ENCODE measurements around the gene PDE4D.
A peak's percentile ranks its signal among the peaks of the same experiment; 100 is the strongest.

The PDE4D gene

DNA sequence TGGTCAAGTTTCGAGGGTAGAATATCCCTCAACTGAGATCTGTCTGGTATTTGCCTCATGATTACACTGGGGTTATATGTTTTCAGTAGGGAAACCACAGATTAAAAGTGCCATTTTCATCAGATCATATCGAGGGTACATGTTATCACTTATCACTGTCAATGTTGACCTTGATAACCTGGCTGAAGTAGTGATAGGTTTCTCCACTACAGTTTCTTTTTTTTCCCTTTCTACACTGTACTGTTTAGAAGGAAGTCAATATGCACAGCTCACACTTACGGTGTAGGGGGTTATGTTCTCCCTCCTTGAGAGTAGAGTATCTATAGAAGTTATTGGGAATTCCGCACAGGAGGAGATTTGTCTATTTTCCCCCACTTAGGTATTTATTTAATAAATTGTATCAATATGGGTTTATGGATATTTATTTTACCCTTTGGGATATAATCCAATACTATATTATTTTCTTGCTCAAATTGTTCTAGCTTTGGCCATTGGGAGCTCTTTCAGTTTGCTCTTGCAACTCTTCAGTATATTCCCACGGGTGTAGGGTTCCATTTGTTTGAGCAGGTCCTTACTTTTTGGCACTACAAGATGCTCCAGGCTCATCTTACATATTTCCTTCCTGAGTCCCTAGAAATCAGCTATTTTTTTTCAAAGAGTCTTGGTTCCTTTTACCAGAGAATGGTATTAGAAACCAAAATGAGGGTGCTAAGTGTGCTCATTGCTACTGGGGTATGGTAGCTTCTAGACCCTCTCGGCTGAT is 866.2 kb downstream of the PDE4D start:
- Mint-ChIP-seq H3K27ac (no peak overlapping the region), H3K4me3 (no peak overlapping the region), H3K27me3 (no peaks in the 10 kb centered on the region), H3K9me3 (no peaks in the 10 kb centered on the region), H3K36me3 (peaks cover 40% of the 10 kb centered on the region), H3K4me1 (peaks cover 43% of the 10 kb centered on the region)

DNA sequence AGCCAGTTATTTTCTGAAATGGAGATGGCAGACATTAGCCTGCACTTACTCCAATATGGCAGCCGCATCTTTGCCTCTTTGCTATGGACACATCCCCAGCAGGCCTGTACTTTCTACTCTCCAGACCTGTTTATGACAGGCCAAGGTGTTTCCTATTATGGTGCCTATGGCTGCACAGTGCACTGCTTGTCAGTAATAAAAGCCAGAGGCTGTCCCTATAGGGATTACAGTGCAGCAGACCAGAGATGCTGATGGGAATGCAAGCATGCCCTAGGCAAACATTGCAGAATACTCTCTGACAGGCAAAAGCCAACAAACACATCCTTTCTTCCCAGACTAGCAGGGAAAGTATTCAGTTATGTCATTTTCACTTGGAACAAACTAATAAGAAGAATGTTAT is 867.8 kb downstream of the PDE4D start:
- Mint-ChIP-seq H3K27me3 (no peaks in the 10 kb centered on the region), H3K36me3 (peaks cover 40% of the 10 kb centered on the region), H3K27ac (no peak overlapping the region), H3K4me3 (no peak overlapping the region), H3K4me1 (peaks cover 50% of the 10 kb centered on the region), H3K9me3 (no peaks in the 10 kb centered on the region)

DNA sequence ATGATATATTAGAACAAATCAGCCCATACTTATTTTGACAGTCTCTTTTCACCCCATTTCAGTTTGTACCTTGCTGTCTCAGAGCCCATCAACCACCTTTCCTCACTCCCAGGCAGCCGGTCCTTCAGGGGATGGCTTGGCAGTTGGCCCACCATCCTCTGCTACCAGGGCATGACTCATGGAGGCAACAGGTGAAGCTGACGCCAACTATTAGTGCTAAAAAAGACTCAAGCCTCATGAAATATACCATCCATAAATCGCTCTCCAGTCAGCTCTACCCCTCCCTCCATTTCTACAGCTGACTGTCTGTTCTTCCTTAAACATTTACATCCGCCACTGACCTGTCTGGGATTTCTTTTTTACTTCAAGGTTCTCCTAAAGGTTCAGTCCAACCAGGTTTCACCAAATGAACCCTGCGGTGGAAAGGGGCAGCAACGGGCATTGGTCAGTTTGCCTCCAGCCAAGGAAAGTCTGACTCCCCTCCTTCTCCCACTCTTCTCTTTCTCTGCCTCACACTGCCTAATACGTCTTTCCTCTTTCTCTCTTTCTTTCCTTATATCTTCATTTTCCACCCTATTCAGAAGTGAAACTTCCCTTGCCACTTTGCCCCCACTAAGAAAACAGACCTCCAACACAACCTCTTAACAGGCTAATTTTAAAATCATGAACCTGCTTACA is 871.5 kb downstream of the PDE4D start:
- Mint-ChIP-seq H3K4me1 (peaks cover 56% of the 10 kb centered on the region), H3K27me3 (no peaks in the 10 kb centered on the region), H3K9me3 (no peaks in the 10 kb centered on the region), H3K36me3 (peaks cover 50% of the 10 kb centered on the region), H3K4me3 (no peak overlapping the region), H3K27ac (peak overlapping the region; percentile 25)

DNA sequence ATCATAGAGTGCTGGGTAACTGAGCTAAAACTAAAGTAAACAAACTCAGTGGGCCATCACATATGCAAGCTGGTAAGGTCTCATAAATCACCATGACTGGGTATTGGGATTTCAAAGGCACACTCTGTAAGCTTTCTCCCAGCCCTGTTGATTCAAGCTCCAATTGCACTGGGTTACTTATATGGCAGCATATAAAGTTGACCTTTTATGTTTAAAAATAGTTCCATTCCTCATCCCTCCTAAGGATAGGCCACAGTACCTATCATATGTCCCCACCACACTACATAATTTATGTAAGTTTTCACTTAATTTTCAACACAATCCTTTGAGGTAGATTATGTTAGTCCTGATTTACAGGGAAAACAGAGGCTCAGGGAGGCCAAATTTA is 872.2 kb downstream of the PDE4D start:
- Mint-ChIP-seq H3K9me3 (no peaks in the 10 kb centered on the region), H3K4me3 (no peak overlapping the region), H3K36me3 (peaks cover 55% of the 10 kb centered on the region), H3K27ac (no peak overlapping the region), H3K27me3 (no peaks in the 10 kb centered on the region), H3K4me1 (peaks cover 59% of the 10 kb centered on the region)

DNA sequence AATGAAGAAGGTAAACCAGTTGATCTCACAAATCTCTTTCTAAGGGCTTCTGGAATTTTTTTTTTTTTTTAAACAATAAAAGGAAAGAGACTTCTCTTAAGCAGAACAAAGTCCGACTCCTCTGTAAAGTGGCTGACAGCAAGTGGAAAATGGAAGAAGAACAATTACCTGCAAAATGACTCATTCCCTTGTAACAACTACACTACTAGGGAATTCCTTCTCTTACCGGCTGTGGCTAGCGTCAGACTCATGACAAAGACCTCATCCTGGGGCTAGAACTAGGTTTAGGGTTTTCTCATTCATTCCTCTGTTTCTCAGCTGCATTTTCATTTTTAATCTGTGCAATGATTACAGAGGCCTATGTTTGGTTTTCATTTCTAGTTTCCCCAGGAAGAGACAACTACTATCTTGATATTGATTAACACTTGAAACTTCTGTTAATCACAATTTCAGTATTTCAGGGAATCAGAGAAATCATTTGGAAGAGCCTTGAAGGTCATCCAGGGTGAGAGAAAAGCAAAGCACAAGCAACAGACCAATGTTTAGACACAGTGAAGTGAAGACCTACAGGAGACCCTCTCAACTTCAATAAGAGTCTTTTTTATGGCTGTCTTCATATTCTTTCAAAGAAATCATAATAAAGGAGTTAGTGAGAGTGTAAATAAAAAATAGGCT is 872.8 kb downstream of the PDE4D start:
- Mint-ChIP-seq H3K4me3 (peak overlapping the region; percentile 16), H3K36me3 (peaks cover 52% of the 10 kb centered on the region), H3K9me3 (no peaks in the 10 kb centered on the region), H3K27me3 (no peaks in the 10 kb centered on the region), H3K27ac (peak overlapping the region; percentile 86), H3K4me1 (peaks cover 54% of the 10 kb centered on the region)

DNA sequence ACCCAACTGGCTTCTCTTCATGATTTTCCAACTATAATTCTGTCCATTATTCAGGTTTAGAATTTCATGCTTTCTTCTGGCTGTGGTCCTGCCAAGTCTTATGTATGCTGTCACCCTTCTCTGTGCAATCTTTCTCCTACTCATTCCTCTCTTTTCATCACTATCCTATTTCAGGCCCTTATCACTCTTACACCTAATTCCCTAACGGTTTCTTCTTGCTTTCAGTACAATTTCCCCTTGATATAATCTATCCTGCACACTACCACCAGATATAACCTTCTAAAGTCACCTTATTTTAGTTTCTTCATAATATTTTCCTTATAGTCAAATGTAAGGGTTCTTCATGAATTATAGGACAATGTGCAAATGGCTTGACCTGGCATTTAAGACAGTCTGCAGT is 874.4 kb downstream of the PDE4D start:
- H3K4me1 Mint-ChIP-seq, result peaks cover 53% of the 10 kb centered on the region
- H3K4me3 Mint-ChIP-seq, result no peak overlapping the region
- no peaks in the 10 kb centered on the region for H3K9me3 Mint-ChIP-seq
- no peak overlapping the region for H3K27ac Mint-ChIP-seq
- no peaks in the 10 kb centered on the region for H3K27me3 Mint-ChIP-seq
- peaks cover 55% of the 10 kb centered on the region for H3K36me3 Mint-ChIP-seq

DNA sequence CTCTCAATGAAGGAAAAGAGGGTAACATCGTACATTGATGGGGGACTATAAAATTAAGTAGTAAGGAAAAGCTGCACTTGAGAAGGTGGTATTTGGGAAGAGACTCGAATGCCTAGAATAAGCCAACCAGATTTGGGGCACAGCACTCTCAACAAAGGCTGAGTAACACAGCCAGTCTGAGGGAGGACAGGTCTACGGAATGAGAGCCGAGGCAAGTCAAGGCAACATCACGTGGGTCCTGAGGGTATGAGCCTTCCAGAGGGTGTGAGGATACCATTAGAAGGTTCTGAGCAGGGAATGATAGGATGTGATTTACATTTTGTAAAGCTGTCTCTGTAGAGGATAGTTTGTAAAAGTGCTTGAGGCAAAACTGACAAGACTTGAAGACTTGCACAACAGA is 876.6 kb downstream of the PDE4D start:
- no peaks in the 10 kb centered on the region for H3K9me3 Mint-ChIP-seq
- no peak overlapping the region for H3K27ac Mint-ChIP-seq
- H3K36me3 Mint-ChIP-seq, result peaks cover 68% of the 10 kb centered on the region
- H3K4me1 Mint-ChIP-seq, result peaks cover 54% of the 10 kb centered on the region
- H3K27me3 Mint-ChIP-seq, result no peaks in the 10 kb centered on the region
- no peak overlapping the region for H3K4me3 Mint-ChIP-seq

DNA sequence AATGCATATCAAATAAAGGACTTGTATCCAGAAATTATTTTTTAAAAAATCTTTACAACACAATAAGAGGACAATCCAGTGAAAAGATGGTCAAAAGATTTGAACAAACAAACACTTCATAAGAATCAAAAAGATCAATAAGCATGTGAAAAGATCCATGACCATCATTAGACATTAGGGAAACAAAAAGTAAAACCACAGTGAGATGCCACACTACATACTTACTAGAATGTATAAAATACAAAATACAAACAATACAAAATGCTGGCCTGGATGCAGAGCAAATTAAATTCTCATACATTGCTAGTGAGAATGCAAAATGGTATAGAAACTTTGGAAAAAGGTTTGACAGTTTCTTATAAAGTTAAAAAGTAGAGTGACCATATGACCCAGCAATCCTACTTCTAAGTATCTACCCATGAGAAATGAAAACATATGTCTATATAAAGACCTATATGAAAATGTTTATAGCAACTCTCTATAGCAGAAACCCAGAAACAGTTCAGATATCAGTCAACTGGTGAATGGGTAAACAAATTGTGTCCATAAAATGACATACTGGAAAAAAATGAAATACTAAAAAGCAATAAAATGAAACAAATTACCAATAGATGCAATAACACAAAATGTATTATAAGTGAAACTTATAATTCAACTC is 884.6 kb downstream of the PDE4D start:
- Mint-ChIP-seq H3K36me3 (peaks cover 29% of the 10 kb centered on the region), H3K4me3 (no peak overlapping the region), H3K27me3 (no peaks in the 10 kb centered on the region), H3K4me1 (peaks cover 68% of the 10 kb centered on the region), H3K9me3 (no peaks in the 10 kb centered on the region), H3K27ac (no peak overlapping the region)

DNA sequence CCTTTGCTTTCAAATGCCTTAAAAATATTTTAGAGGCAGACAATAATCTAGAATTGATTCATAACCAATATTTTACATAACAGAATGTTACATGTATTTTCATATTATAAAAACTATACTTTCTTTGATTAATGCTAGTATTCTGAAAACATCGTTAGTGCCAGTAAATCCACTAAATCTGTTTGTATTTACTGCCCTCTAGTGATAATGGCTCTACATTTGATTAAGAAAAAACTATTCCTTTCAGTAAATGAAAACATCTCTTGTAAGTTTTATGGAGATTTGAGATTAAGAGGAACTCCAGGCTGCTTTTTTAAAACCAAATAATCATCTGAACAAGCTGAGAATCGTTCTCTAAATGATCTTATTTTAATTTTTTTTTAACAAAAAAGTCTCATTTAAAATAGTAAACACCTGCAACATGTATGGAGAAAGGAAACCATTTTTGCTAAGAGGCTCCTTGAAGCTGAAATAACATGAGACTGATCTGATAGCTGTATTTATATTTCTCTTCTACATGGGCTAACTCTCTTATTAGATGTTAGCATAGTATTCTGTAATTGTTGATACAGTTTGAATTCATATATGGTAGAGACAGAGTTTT is 886.0 kb downstream of the PDE4D start:
- H3K4me3 Mint-ChIP-seq, result no peak overlapping the region
- H3K9me3 Mint-ChIP-seq, result no peaks in the 10 kb centered on the region
- peaks cover 68% of the 10 kb centered on the region for H3K4me1 Mint-ChIP-seq
- H3K27me3 Mint-ChIP-seq, result no peaks in the 10 kb centered on the region
- no peak overlapping the region for H3K27ac Mint-ChIP-seq
- H3K36me3 Mint-ChIP-seq, result peaks cover 16% of the 10 kb centered on the region

DNA sequence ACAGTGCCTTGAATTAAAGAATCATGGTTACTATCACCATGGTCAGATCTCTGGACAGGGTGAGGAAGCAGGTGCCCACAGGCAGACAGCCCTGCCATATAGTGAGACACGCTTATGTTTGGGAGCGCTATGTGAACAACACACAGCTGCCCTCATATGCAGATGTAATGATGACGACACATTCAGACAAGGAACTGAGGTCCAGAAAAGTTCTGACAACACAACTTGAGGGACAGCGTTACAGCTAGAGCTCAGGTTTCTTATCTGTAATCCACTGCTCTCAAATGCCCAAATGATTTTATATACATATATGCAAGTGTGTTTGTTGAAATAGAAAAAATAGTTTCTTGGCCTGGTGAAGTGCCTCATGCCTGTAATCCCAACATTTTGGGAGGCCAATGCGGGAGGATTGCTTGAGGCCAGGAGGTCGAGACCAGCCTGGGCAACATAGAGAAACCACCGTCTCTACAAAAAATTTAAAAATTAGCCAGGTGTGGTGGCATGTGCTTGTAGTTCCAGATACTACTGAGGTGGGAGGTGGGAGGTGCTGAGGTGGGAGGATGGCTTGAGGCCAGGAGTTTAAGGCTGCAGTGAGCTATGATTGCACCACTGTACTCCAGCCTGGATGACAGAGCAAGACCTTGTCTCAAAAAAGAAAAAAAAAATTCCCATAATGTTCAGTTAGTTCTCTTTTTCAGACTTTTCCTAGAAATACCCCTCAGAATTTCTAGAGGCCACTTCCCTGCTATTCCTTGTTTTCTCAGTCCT is 887.4 kb downstream of the PDE4D start:
- Mint-ChIP-seq H3K36me3 (peaks cover 2% of the 10 kb centered on the region), H3K27me3 (no peaks in the 10 kb centered on the region), H3K4me1 (peaks cover 78% of the 10 kb centered on the region), H3K9me3 (no peaks in the 10 kb centered on the region), H3K27ac (no peak overlapping the region), H3K4me3 (no peak overlapping the region)

DNA sequence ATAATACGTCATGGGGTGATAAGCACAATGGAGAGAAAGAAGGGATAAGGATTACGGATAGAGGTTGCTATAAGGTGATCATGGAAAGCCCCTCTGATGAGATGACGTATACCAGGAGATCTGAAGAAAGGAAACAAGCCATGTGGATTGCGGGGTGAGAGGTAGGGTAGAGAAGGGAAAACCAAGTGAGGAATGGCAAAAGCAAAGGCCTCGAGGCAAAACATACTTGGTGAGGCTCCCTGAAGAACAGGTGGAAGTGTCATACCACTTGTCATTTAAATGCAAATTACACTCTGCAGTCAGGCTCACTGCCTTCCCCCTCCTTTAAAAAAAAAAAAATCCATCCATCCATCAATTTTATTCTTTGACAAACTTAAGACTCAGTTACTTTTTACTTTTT is 889.9 kb downstream of the PDE4D start:
- Mint-ChIP-seq H3K4me3 (no peak overlapping the region), H3K4me1 (peaks cover 82% of the 10 kb centered on the region), H3K36me3 (peaks cover 4% of the 10 kb centered on the region), H3K9me3 (no peaks in the 10 kb centered on the region), H3K27me3 (no peaks in the 10 kb centered on the region), H3K27ac (no peak overlapping the region)

DNA sequence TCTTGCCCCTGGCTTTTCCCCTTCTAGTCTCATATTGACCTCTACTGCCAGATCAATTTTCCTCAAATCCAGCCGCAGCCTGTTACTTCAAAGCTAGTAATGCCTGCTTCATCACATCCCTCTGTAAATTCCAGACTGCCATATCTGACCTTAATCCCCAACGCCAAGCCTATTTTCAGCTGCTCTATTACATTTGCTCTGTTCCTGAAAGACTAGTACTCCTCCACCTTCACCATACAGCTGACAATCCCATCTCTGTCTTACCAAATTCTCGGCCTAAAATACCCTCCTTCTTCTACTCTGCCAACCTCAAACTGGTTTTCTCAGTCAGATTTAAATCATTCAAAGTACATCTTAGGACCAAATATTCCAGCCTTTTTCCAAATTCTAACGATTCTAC is 890.4 kb downstream of the PDE4D start:
- no peaks in the 10 kb centered on the region for H3K27me3 Mint-ChIP-seq
- H3K4me3 Mint-ChIP-seq, result no peak overlapping the region
- peaks cover 77% of the 10 kb centered on the region for H3K4me1 Mint-ChIP-seq
- H3K9me3 Mint-ChIP-seq, result no peaks in the 10 kb centered on the region
- peaks cover 4% of the 10 kb centered on the region for H3K36me3 Mint-ChIP-seq
- H3K27ac Mint-ChIP-seq, result no peak overlapping the region

DNA sequence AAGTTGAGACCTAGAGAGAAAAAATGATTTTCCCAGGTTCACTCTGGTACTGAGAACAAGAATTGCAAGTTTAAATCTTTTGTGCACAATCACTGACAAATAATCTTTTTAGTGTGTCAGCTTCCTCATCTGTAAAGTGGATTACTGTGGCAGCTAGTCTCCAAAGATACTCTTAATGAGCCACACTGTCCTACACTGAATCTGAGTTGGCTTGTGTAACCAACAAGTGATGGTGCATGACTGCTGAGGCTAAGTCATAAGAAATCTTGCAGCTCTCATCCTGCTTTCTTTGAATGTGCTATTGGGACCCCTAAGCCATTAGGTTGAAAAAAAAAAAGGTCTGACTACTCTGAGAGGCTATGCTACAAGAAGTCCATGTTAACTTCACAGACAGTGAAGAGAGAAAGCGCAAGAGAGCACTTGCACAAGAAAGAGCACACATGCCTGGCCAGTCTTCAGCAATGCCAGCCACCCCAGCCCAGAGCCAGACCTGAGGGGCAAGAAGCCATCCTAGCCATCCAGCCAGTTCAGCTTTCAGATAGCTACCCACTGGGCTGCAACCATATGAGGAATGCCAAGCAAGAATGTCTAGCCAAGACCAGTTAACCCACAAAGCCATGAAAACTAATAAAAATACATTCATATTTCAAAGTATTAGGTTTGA is 891.2 kb downstream of the PDE4D start:
- H3K27me3 Mint-ChIP-seq, result no peaks in the 10 kb centered on the region
- peaks cover 69% of the 10 kb centered on the region for H3K4me1 Mint-ChIP-seq
- H3K27ac Mint-ChIP-seq, result no peak overlapping the region
- no peak overlapping the region for H3K4me3 Mint-ChIP-seq
- H3K9me3 Mint-ChIP-seq, result no peaks in the 10 kb centered on the region
- peaks cover 4% of the 10 kb centered on the region for H3K36me3 Mint-ChIP-seq

DNA sequence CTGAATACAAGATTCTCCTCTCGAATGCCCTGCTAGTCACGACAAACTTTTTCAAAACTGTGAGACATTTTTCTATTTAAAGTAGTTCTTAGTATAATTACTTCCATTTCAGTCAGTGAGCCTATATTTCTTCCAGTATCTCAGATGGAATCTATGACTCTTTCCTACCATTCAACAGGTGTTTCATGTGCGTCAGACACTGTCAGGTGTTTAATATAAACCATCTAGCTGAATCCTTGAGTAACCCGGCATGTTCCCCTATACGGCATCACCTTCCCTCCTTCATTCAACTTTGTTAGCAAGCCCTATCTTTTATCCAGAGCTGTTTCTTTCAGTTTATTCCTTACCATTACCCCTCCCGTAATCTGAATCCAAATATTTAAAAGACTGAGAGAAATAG is 891.8 kb downstream of the PDE4D start:
- H3K4me3 Mint-ChIP-seq, result no peak overlapping the region

More for the DNA sequence above, 891.8 kb downstream of the PDE4D start:
- Mint-ChIP-seq H3K27me3 (no peaks in the 10 kb centered on the region), H3K36me3 (peaks cover 4% of the 10 kb centered on the region), H3K9me3 (no peaks in the 10 kb centered on the region), H3K4me1 (peaks cover 70% of the 10 kb centered on the region), H3K27ac (peak overlapping the region; percentile 12)

Measured in activated naive CD4-positive, alpha-beta T cell treated with anti-CD3 and anti-CD28 coated beads, Interleukin-2, amount 50 U/mL, for 24 hours (primary cell).